ENCODE measurements around the gene SUMF1.

The SUMF1 gene

GRCh38 chr3:4358273-4358672 is 108.8 kb downstream of the SUMF1 start:
- no peak for TF ChIP-seq CTCF (IDR thresholded peaks at IDR 0.05; ENCODE audit: low read depth, low read length)
- H3K4me3 ChIP-seq (ENCODE audit: low read depth, low read length), result 0 out of 2 replicates have a peak overlapping the region, but pooled peaks have one; percentile 12

GRCh38 chr3:4356546-4357410 is 110.3 kb downstream of the SUMF1 start:
- no peak for TF ChIP-seq CTCF (IDR thresholded peaks at IDR 0.05; ENCODE audit: low read depth, low read length)

GRCh38 chr3:4356220-4356540 is 110.9 kb downstream of the SUMF1 start:
- no peak for TF ChIP-seq CTCF (IDR thresholded peaks at IDR 0.05; ENCODE audit: low read depth, low read length)
- H3K4me3 ChIP-seq (ENCODE audit: low read depth, low read length), result no peak overlapping the region

More at GRCh38 chr3:4356546-4357410, 110.3 kb downstream of the SUMF1 start:
- H3K4me3 ChIP-seq (ENCODE audit: low read depth, low read length), result no peak overlapping the region

- TF ChIP-seq CTCF (IDR thresholded peaks at IDR 0.05; ENCODE audit: low read depth, low read length), result no peak
- no peak overlapping the region for H3K4me3 ChIP-seq (ENCODE audit: low read depth, low read length)
Measured at GRCh38 chr3:4355401-4356219, 111.5 kb downstream of the SUMF1 start.

- no peak for TF ChIP-seq CTCF (IDR thresholded peaks at IDR 0.05; ENCODE audit: low read depth, low read length)
- no peak overlapping the region for H3K4me3 ChIP-seq (ENCODE audit: low read depth, low read length)
Measured at GRCh38 chr3:4351872-4352271, 115.2 kb downstream of the SUMF1 start.

DNA sequence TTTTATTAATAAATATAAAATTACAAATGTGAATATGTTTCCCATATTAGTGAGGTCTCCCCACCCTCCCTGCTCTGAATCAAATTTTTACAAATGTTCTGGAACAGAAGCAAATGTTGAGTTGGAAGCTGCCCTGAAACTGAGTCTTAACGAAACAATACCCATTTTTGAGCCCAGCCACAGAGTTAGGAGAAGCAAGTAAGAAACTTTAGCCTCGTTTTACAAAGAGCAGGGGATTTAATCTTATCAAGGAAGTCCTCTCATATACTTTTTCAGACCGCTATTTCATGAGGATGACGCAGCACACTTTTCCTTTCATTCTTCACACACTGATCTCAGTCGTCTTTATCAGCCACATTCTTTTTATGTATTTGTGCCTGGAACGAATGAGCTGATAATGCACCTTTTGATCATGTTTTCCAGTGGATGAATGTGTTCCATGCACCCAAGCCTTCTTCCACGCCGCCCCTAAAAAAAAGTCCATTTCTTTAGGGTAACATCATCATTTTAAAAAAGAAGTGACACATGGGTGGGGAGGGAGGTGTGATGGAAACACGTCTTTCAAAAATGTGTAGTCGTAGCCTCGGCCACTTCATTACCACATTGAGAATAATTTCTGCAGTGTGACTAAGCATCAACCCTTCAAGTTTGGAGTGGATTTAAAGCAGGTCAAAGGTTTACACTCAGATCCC is 115.8 kb downstream of the SUMF1 start:
- no peak for TF ChIP-seq CTCF (IDR thresholded peaks at IDR 0.05; ENCODE audit: low read depth, low read length)
- H3K4me3 ChIP-seq (ENCODE audit: low read depth, low read length), result peak overlapping the region; percentile 48

Measured in WI38 (cell line).